ENCODE results near the gene ADAR. TPM values are rescaled to one million over a fixed set of nuclear protein-coding genes. Genes with fewer than 3 reads are reported as not detected.
A peak's percentile ranks its signal among the peaks of the same experiment; 100 is the strongest.
"Not testable (repeated sequence)": the region's sequence is repeated elsewhere in the genome, so short reads cannot be mapped to it uniquely, and the experiment has no call there.

Gene ADAR
- total RNA-seq (100 to 1,000 TPM; 206 to 210 TPM), total RNA-seq (380 to 1,455 (median 643) reads per million in 172 experiments)
- polyA plus RNA-seq (2013, experiment 1 of 2) = 144 TPM
- polyA plus RNA-seq (2013, experiment 2 of 2) = 148 TPM

- Mint-ChIP-seq H3K36me3 (ENCODE audit: low read depth) (peaks cover 40% of the 10 kb centered on the region), H3K9me3 (no peaks in the 10 kb centered on the region), H3K4me1 (ENCODE audit: low read depth) (peaks cover 86% of the 10 kb centered on the region), H3K27me3 (no peaks in the 10 kb centered on the region), H3K27ac (peak within 1 kb of the TSS; percentile 93), H3K4me3 (peak within 1 kb of the TSS; percentile 95)
- peak; percentile 76 for ATAC-seq (ENCODE audit: poor library complexity)
- intact Hi-C loops (cut with DNase I, micrococcal nuclease) = loop anchor here (1.0 to 5.0 kb wide), 3 partner anchors 19 to 584 kb away; partner anchors contain the start of gene UBE2Q1 (in 2 of the 2)
- peak; percentile 75 to 98 (median 88) for DNase-seq
- Histone ChIP-seq H3K4me3 (ENCODE audit: low read length) (peak within 1 kb of the TSS; percentile 88), H3K9me3 (ENCODE audit: control insufficient read depth in 1 of 2, insufficient read depth in 1 of 2, low read length in 2 of 2) (no peaks in the 10 kb centered on the region), H3K4me1 (ENCODE audit: insufficient read depth, low read length) (peaks cover 53% of the 10 kb centered on the region), H3K36me3 (ENCODE audit: insufficient read depth, low read length) (peaks cover 29% of the 10 kb centered on the region), H3K27me3 (ENCODE audit: control insufficient read depth in 1 of 2, insufficient read depth in 2 of 2, low read length in 2 of 2) (no peaks in the 10 kb centered on the region), H3K27ac (ENCODE audit: low read depth in 1 of 2, low read length in 2 of 2) (peak within 1 kb of the TSS; percentile 88 to 95)
- ChIA-PET POLR2A (interaction anchor here (0.6 to 5.2 kb wide), 14 partner anchors 8 to 387 kb away, joined by 3 to 53 read pairs (median 4); partner anchors contain the start of genes PMVK, UBAP2L and UBE2Q1), CTCF (interaction anchor here (0.8 to 1.1 kb wide), 3 partner anchors 12 to 148 kb away, joined by 3 read pairs; no protein-coding TSS in a partner anchor)
- TF ChIP-seq CTCF (IDR thresholded peaks at IDR 0.05) = no peak
These were observed at the start of gene ADAR for GRCh38 chr1:154607609-154608396. Gene ADAR (minus strand): TSS chr1:154608186. CDS start chr1:154608006, 180 bp downstream.

GRCh38 chr1:154657556-154657955 is 49.6 kb upstream of the ADAR start:
- H3K27me3 ChIP-seq (ENCODE audit: control insufficient read depth in 1 of 2, insufficient read depth in 2 of 2, low read length in 2 of 2) = peaks cover 0 to 8% of the 10 kb centered on the region in 2 experiments
- Mint-ChIP-seq H3K27me3 (peaks cover 45% of the 10 kb centered on the region), H3K9me3 (no peaks in the 10 kb centered on the region), H3K27ac (no peak overlapping the region), H3K36me3 (ENCODE audit: low read depth) (no peaks in the 10 kb centered on the region), H3K4me1 (ENCODE audit: low read depth) (no peaks in the 10 kb centered on the region), H3K4me3 (no peak overlapping the region)
- H3K36me3 ChIP-seq (ENCODE audit: insufficient read depth, low read length) = no peaks in the 10 kb centered on the region
- ATAC-seq (ENCODE audit: poor library complexity) (no peak), DNase-seq (no peak)
- ChIA-PET POLR2A (no interaction called here), CTCF (interaction anchor here (1.5 kb wide), 1 partner anchor 12 kb away, joined by 6 read pairs; no protein-coding TSS in a partner anchor)
- no peak overlapping the region for H3K4me3 ChIP-seq (ENCODE audit: low read length)
- no peak overlapping the region for H3K27ac ChIP-seq (ENCODE audit: low read depth in 1 of 2, low read length in 2 of 2)
- TF ChIP-seq CTCF (IDR thresholded peaks at IDR 0.05) = no peak
- H3K9me3 ChIP-seq (ENCODE audit: control insufficient read depth in 1 of 2, insufficient read depth in 1 of 2, low read length in 2 of 2) = no peaks in the 10 kb centered on the region
- H3K4me1 ChIP-seq (ENCODE audit: insufficient read depth, low read length) = no peaks in the 10 kb centered on the region
- intact Hi-C loops (cut with DNase I, micrococcal nuclease) = no loop called here

- no peak overlapping the region for H3K4me3 Mint-ChIP-seq
- intact Hi-C loops (cut with DNase I, micrococcal nuclease) = no loop called here
- H3K36me3 ChIP-seq (ENCODE audit: insufficient read depth, low read length) = no peaks in the 10 kb centered on the region
- DNase-seq = no peak
- no peak overlapping the region for H3K27ac Mint-ChIP-seq
- no peaks in the 10 kb centered on the region for H3K27me3 ChIP-seq (ENCODE audit: control insufficient read depth in 1 of 2, insufficient read depth in 2 of 2, low read length in 2 of 2)
- no peak overlapping the region for H3K27ac ChIP-seq (ENCODE audit: low read depth in 1 of 2, low read length in 2 of 2)
- no peak overlapping the region for H3K4me3 ChIP-seq (ENCODE audit: low read length)
- H3K9me3 ChIP-seq (ENCODE audit: control insufficient read depth in 1 of 2, insufficient read depth in 1 of 2, low read length in 2 of 2) = no peaks in the 10 kb centered on the region
- no peaks in the 10 kb centered on the region for H3K4me1 Mint-ChIP-seq (ENCODE audit: low read depth)
- ChIA-PET POLR2A (no interaction called here), CTCF (no interaction called here)
- no peaks in the 10 kb centered on the region for H3K9me3 Mint-ChIP-seq
- no peak for TF ChIP-seq CTCF (IDR thresholded peaks at IDR 0.05)
- no peaks in the 10 kb centered on the region for H3K36me3 Mint-ChIP-seq (ENCODE audit: low read depth)
- no peaks in the 10 kb centered on the region for H3K4me1 ChIP-seq (ENCODE audit: insufficient read depth, low read length)
- peaks cover 21% of the 10 kb centered on the region for H3K27me3 Mint-ChIP-seq
- ATAC-seq (ENCODE audit: poor library complexity) = no peak
These were observed 44.9 kb upstream of the ADAR start for GRCh38 chr1:154652893-154653292.

- CTCF ChIA-PET; DNase-seq; H3K4me3 ChIP-seq (ENCODE audit: low read length); POLR2A ChIA-PET; H3K27ac Mint-ChIP-seq; H3K27me3 Mint-ChIP-seq; H3K4me1 Mint-ChIP-seq (ENCODE audit: low read depth); H3K4me3 Mint-ChIP-seq; H3K27ac ChIP-seq (ENCODE audit: low read depth in 1 of 2, low read length in 2 of 2); H3K4me1 ChIP-seq (ENCODE audit: insufficient read depth, low read length); H3K9me3 Mint-ChIP-seq; intact Hi-C loops (cut with DNase I, micrococcal nuclease); H3K36me3 ChIP-seq (ENCODE audit: insufficient read depth, low read length); H3K36me3 Mint-ChIP-seq (ENCODE audit: low read depth); H3K9me3 ChIP-seq (ENCODE audit: control insufficient read depth in 1 of 2, insufficient read depth in 1 of 2, low read length in 2 of 2); ATAC-seq (ENCODE audit: poor library complexity); H3K27me3 ChIP-seq (ENCODE audit: control insufficient read depth in 1 of 2, insufficient read depth in 2 of 2, low read length in 2 of 2): not testable (repeated sequence)
These were observed 36.7 kb upstream of the ADAR start for GRCh38 chr1:154644724-154645123.

Measured in CD4-positive, alpha-beta T cell (primary cell).